AG04450 (cell line): ENCODE results near the gene CCDC187. TPM values are rescaled to one million over a fixed set of nuclear protein-coding genes. Genes with fewer than 3 reads are reported as not detected.

Source experiments
- CTCF ChIA-PET: fragments of 300-600, 350-600 bp; formaldehyde crosslinking; extraction: SDS; loops from one replicate; lab custom pipeline; 2022; ENCODE audit warnings: antibody characterized with exemption, inconsistent platforms; lab: Charles Lee
- POLR2A ChIA-PET: fragments of 350-600 bp; formaldehyde crosslinking; extraction: SDS; loops from one replicate; lab custom pipeline; 2021; ENCODE audit warnings: antibody characterized with exemption, inconsistent platforms; lab: Yijun Ruan, JAX
- DNase-seq: peaks from one replicate; pipeline ENCODE4 v3.0.0-alpha.2; 2011; ENCODE audit warnings: low read depth, low spot score
- H3K27ac ChIP-seq: one replicate; pipeline ENCODE4 v1.5.1; 2012; ENCODE audit warnings: low read depth, low read length, control low read depth
- H3K27me3 ChIP-seq: one replicate; pipeline ENCODE4 v1.6.0; 2012; ENCODE audit warnings: low read length; ENCODE audit not compliant: control insufficient read depth, insufficient read depth
- H3K4me3 ChIP-seq: 2 replicates; pipeline ENCODE4 v1.5.1; 2011; ENCODE audit warnings: mild to moderate bottlenecking, low read depth, low read length, control low read depth
- H3K9me3 ChIP-seq: 2 replicates; pipeline ENCODE4 v1.5.1; 2012; ENCODE audit warnings: low read length; ENCODE audit not compliant: control insufficient read depth, insufficient read depth
- CTCF ChIP-seq: IDR thresholded peaks from 2 replicates; pipeline ENCODE4 v1.5.1; 2011; ENCODE audit warnings: low read depth, low read length, control low read depth, inconsistent platforms
- polyA plus RNA-seq: library from polyadenylated mRNA; depleted of rRNA; stranded (reverse); fragments of >200 nt; gene quantifications from 2 replicates; pipeline ENCODE4 v1.2.3, GENCODE V29; 2011

Gene CCDC187
- polyA plus RNA-seq, 1 experiment, result not detected

- Histone ChIP-seq H3K27ac (no peak overlapping the region), H3K4me3 (no peak overlapping the region), H3K9me3 (no peaks in the 10 kb centered on the region; the same call in 1 of the 2 replicates), H3K27me3 (no peaks in the 10 kb centered on the region)
- POLR2A ChIA-PET, result interaction anchor here (3.0 kb wide), 1 partner anchor 11 kb away, joined by 15 read pairs; no protein-coding TSS in a partner anchor
- no peak for DNase-seq
- CTCF ChIA-PET, result interaction anchor here (0.8 to 1.4 kb wide), 4 partner anchors 9 to 27 kb away, joined by 3 to 4 read pairs (median 4); partner anchors contain the start of gene DNLZ
- TF ChIP-seq CTCF, result no peak
Measured at GRCh38 chr9:136336881-136337280, 33.0 kb upstream of the CCDC187 start.

GRCh38 chr9:136336156-136336870 is 32.4 kb upstream of the CCDC187 start:
- TF ChIP-seq CTCF, result no peak
- Histone ChIP-seq H3K9me3 (no peaks in the 10 kb centered on the region; the same call in 1 of the 2 replicates), H3K4me3 (no peak overlapping the region), H3K27me3 (no peaks in the 10 kb centered on the region), H3K27ac (peak overlapping the region; percentile 52)
- CTCF ChIA-PET, result interaction anchor here (0.8 to 1.4 kb wide), 3 partner anchors 9 to 27 kb away, joined by 3 to 4 read pairs (median 4); no protein-coding TSS in a partner anchor
- DNase-seq, result no peak
- POLR2A ChIA-PET, result interaction anchor here (3.0 kb wide), 1 partner anchor 10 kb away, joined by 15 read pairs; no protein-coding TSS in a partner anchor

GRCh38 chr9:136335296-136336155 is 31.6 kb upstream of the CCDC187 start:
- no peaks in the 10 kb centered on the region for H3K27me3 ChIP-seq
- no peak for DNase-seq
- ChIA-PET CTCF (no interaction called here), POLR2A (interaction anchor here (1.2 to 3.0 kb wide), 2 partner anchors 9 to 27 kb away, joined by 3 to 15 read pairs; no protein-coding TSS in a partner anchor)
- no peak for TF ChIP-seq CTCF
- H3K27ac ChIP-seq, result peak overlapping the region; percentile 31
- no peak overlapping the region for H3K4me3 ChIP-seq
- no peaks in the 10 kb centered on the region; the same call in 1 of the 2 replicates for H3K9me3 ChIP-seq

GRCh38 chr9:136334541-136334940 is 30.6 kb upstream of the CCDC187 start:
- ChIA-PET CTCF (no interaction called here), POLR2A (interaction anchor here (1.2 to 3.0 kb wide), 2 partner anchors 8 to 28 kb away, joined by 3 to 15 read pairs; no protein-coding TSS in a partner anchor)
- Histone ChIP-seq H3K27me3 (no peaks in the 10 kb centered on the region), H3K4me3 (no peak overlapping the region), H3K27ac (no peak overlapping the region), H3K9me3 (no peaks in the 10 kb centered on the region; the same call in 1 of the 2 replicates)
- no peak for DNase-seq
- no peak for TF ChIP-seq CTCF
